HepG2 (cell line): ENCODE data around the gene POLN. TPM values are rescaled to one million over a fixed set of nuclear protein-coding genes. Genes with fewer than 3 reads are reported as not detected.

Experiments used
- AGO1 ChIP-seq: fragments of 200-400 bp; formaldehyde crosslinking; IDR thresholded peaks from 2 replicates; pipeline ENCODE4 v1.6.1; 2017; ENCODE audit warnings: mild to moderate bottlenecking, low read depth, low read length, moderate library complexity; ENCODE audit not compliant: poor library complexity, severe bottlenecking
- CHD2 ChIP-seq: IDR thresholded peaks from 2 replicates; pipeline ENCODE4 v1.6.1; 2011; ENCODE audit warnings: low read depth, low read length, improper control_type of control experiment
- HDAC1 ChIP-seq: sonication (generic); formaldehyde crosslinking; IDR thresholded peaks from 2 replicates; pipeline ENCODE4 v1.5.1; 2020; ENCODE audit warnings: mild to moderate bottlenecking, missing genetic modification reagents
- HHEX ChIP-seq: IDR thresholded peaks from 2 replicates; pipeline ENCODE4 v1.6.1; 2016; ENCODE audit warnings: control low read depth
- MTF2 ChIP-seq: sonication (generic); formaldehyde crosslinking; IDR thresholded peaks from 2 replicates; pipeline ENCODE4 v1.5.0; 2020; ENCODE audit warnings: missing genetic modification reagents, borderline replicate concordance
- MZF1 ChIP-seq: sonication (generic); formaldehyde crosslinking; IDR thresholded peaks from 2 replicates; pipeline ENCODE4 v1.8.1; 2023; ENCODE audit warnings: mild to moderate bottlenecking, missing genetic modification reagents, borderline replicate concordance
- NCOR1 ChIP-seq: fragments of 200-600 bp; sonication (generic); IDR thresholded peaks from 2 replicates; pipeline ENCODE4 v1.7.0; 2017; ENCODE audit warnings: antibody characterized with exemption, low read length, borderline replicate concordance
- POLR2G ChIP-seq: fragments of 200-400 bp; formaldehyde crosslinking; IDR thresholded peaks from 2 replicates; pipeline ENCODE4 v1.6.1; 2018; ENCODE audit warnings: mild to moderate bottlenecking, low read depth, low read length, moderate library complexity
- RCOR2 ChIP-seq: IDR thresholded peaks from 2 replicates; pipeline ENCODE4 v1.6.1; 2016; ENCODE audit warnings: missing biosample characterization, missing genetic modification reagents
- SKIL ChIP-seq: sonication (generic); formaldehyde crosslinking; IDR thresholded peaks from 2 replicates; pipeline ENCODE4 v1.8.0; 2022; ENCODE audit warnings: missing genetic modification reagents, mild to moderate bottlenecking, moderate library complexity, borderline replicate concordance
- SMAD9 ChIP-seq: sonication (generic); formaldehyde crosslinking; IDR thresholded peaks from 2 replicates; pipeline ENCODE4 v1.5.1; 2020; ENCODE audit warnings: mild to moderate bottlenecking, missing genetic modification reagents
- SMYD3 ChIP-seq: sonication (generic); formaldehyde crosslinking; IDR thresholded peaks from 2 replicates; pipeline ENCODE4 v1.8.1; 2023; ENCODE audit warnings: mild to moderate bottlenecking, missing genetic modification reagents
- SP140L ChIP-seq: sonication (generic); formaldehyde crosslinking; IDR thresholded peaks from 2 replicates; pipeline ENCODE4 v1.4.0; 2020; ENCODE audit warnings: missing genetic modification reagents, borderline replicate concordance
- ZNF275 ChIP-seq: sonication (generic); formaldehyde crosslinking; IDR thresholded peaks from 2 replicates; pipeline ENCODE4 v1.8.0; 2022; ENCODE audit warnings: missing genetic modification reagents, mild to moderate bottlenecking, inconsistent platforms, borderline replicate concordance
- ZNF383 ChIP-seq: sonication (generic); formaldehyde crosslinking; IDR thresholded peaks from 2 replicates; pipeline ENCODE4 v1.4.0; 2020; ENCODE audit warnings: missing genetic modification reagents, mild to moderate bottlenecking, borderline replicate concordance
- ZNF510 ChIP-seq: sonication (generic); formaldehyde crosslinking; IDR thresholded peaks from 2 replicates; pipeline ENCODE4 v1.4.0; 2020; ENCODE audit warnings: low read depth, mild to moderate bottlenecking, missing genetic modification reagents
- ZNF549 ChIP-seq: sonication (generic); formaldehyde crosslinking; IDR thresholded peaks from 2 replicates; pipeline ENCODE4 v1.5.0; 2020; ENCODE audit warnings: missing genetic modification reagents
- ZNF678 ChIP-seq: sonication (generic); formaldehyde crosslinking; IDR thresholded peaks from 2 replicates; pipeline ENCODE4 v1.4.0; 2020; ENCODE audit warnings: mild to moderate bottlenecking, missing genetic modification reagents
- ZNF775 ChIP-seq: sonication (generic); formaldehyde crosslinking; IDR thresholded peaks from 2 replicates; pipeline ENCODE4 v1.4.0; 2020; ENCODE audit warnings: missing genetic modification reagents, mild to moderate bottlenecking, moderate library complexity, borderline replicate concordance
- ZNF839 ChIP-seq: sonication (generic); formaldehyde crosslinking; IDR thresholded peaks from 2 replicates; pipeline ENCODE4 v1.4.0; 2020; ENCODE audit warnings: missing genetic modification reagents, mild to moderate bottlenecking, borderline replicate concordance
- polyA plus RNA-seq, 8 experiments: library from polyadenylated mRNA; depleted of rRNA in 3 of 8; stranded (reverse) in 7 of 8; unstranded in 1 of 8; fragments of >200 nt; fragmentation: Illumina TruSeq in 4 of 8; extraction: Trizol in 4 of 8; gene quantifications; 2 replicates each; pipeline versions ENCODE4 v1.2.1 to v1.2.3, GENCODE V29; 2011 to 2016; ENCODE audit warnings: low read depth in 4 of 8, missing spikeins in 1 of 8, mixed read lengths in 1 of 8; ENCODE audit not compliant: insufficient read depth in 1 of 8
- total RNA-seq, 5 experiments: library from RNA; depleted of rRNA; stranded (reverse); fragments of >200 nt; fragmentation: Illumina TruSeq; extraction: Trizol; gene quantifications; 2 replicates each; pipeline ENCODE4 v1.2.3, GENCODE V29; 2016; ENCODE audit warnings: low read depth in 1 of 5
- TF ChIP-seq, protein P1 (sequence below): sonication (generic); formaldehyde crosslinking; IDR thresholded peaks from 2 replicates; pipeline ENCODE4 v1.9.0; 2021; ENCODE audit warnings: missing genetic modification reagents, borderline replicate concordance
- TF ChIP-seq, protein P2 (sequence below): sonication (generic); formaldehyde crosslinking; IDR thresholded peaks from 2 replicates; pipeline ENCODE4 v1.8.0; 2022; ENCODE audit warnings: mild to moderate bottlenecking, missing genetic modification reagents; ENCODE audit not compliant: insufficient replicate concordance

Gene POLN
- total and polyA plus RNA-seq, 2 of the 13 experiments (the other 11 are each of a cell fraction or from before 2014, with no cell fraction given) = 0.93 to 1.5 TPM

DNA sequence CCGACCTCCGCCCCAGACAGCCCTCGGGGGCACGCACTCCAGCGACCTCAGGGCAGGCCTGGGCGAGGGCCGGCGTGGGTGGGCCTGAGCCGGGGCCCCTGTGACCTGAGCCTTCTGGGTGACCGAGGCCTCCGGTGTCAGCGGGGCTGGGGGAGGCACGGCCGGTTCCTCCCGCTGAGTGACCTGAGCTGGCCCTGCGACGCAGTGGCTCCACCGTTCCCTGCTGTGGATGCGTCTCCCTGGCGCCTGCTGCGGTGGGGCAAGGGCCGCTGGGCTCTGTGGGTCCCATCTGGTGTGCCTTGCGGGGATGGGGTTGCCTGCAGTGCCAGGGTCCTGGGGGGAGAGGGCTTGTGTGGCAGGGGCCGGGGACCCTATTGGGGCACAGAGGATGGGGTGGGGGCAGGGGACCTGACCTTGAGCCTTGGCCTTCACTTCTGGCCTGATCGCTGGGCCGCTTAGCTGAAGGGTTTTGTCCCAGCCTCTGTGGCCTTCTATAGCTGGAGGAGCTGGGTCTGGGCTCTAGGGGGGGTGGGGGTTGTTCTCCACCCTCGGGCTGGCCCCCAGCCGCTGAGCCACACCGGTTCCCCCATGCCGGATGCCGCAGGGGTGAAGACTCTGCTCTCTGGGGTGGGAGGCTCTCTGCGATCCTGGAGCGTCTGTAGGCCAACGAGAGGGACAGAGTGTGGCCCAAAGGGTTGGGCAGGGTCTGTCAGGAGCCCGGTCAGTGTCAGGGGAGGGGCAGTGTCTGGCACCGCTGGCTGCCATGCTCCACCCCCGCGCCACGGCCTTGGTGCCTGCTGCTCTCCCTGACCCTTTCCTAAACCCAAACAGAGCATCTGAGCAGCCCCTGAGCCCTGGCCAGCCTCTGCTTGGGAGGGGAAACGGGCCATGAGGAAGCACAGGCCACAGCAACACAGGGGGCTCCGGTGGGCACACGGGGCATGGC, 180.5 kb downstream of the POLN start (continued):
- TF ChIP-seq MTF2 (no peak), RCOR2 (CRISPR knock-in tag) (no peak), ZNF678 (no peak), ZNF275 (CRISPR knock-in tag) (no peak), NCOR1 (no peak), HDAC1 (CRISPR knock-in tag) (no peak; the same call in 1 of the 2 replicates), ZNF775 (CRISPR knock-in tag) (no peak), ZNF510 (CRISPR knock-in tag) (no peak), CHD2 (no peak), SKIL (CRISPR knock-in tag) (peak; percentile 63), AGO1 (no peak), POLR2G (no peak), ZNF549 (CRISPR knock-in tag) (no peak), SMYD3 (CRISPR knock-in tag) (no peak), ZNF383 (CRISPR knock-in tag) (no peak), SMAD9 (CRISPR knock-in tag) (no peak), MZF1 (CRISPR knock-in tag) (no peak), HHEX (CRISPR knock-in tag) (no peak), SP140L (CRISPR knock-in tag) (no peak), ZNF839 (0 out of 2 replicates have a peak, but pooled peaks have one; percentile 38)
- TF ChIP-seq, protein P1, sequence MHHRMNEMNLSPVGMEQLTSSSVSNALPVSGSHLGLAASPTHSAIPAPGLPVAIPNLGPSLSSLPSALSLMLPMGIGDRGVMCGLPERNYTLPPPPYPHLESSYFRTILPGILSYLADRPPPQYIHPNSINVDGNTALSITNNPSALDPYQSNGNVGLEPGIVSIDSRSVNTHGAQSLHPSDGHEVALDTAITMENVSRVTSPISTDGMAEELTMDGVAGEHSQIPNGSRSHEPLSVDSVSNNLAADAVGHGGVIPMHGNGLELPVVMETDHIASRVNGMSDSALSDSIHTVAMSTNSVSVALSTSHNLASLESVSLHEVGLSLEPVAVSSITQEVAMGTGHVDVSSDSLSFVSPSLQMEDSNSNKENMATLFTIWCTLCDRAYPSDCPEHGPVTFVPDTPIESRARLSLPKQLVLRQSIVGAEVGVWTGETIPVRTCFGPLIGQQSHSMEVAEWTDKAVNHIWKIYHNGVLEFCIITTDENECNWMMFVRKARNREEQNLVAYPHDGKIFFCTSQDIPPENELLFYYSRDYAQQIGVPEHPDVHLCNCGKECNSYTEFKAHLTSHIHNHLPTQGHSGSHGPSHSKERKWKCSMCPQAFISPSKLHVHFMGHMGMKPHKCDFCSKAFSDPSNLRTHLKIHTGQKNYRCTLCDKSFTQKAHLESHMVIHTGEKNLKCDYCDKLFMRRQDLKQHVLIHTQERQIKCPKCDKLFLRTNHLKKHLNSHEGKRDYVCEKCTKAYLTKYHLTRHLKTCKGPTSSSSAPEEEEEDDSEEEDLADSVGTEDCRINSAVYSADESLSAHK = no peak
- TF ChIP-seq, protein P2, sequence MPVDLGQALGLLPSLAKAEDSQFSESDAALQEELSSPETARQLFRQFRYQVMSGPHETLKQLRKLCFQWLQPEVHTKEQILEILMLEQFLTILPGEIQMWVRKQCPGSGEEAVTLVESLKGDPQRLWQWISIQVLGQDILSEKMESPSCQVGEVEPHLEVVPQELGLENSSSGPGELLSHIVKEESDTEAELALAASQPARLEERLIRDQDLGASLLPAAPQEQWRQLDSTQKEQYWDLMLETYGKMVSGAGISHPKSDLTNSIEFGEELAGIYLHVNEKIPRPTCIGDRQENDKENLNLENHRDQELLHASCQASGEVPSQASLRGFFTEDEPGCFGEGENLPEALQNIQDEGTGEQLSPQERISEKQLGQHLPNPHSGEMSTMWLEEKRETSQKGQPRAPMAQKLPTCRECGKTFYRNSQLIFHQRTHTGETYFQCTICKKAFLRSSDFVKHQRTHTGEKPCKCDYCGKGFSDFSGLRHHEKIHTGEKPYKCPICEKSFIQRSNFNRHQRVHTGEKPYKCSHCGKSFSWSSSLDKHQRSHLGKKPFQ (CRISPR knock-in tag) = no peak
